K562 (cell line): Measurements from ENCODE around the gene NRXN3. TPM values are rescaled to one million over a fixed set of nuclear protein-coding genes. Genes with fewer than 3 reads are reported as not detected.

ENCODE experiments used
- ATAC-seq: fragments of 200-7000 bp; cut with Tn5 transposase; 3 replicates; pipeline ENCODE4 v1.9.1; 2020; ENCODE audit warnings: moderate library complexity
- BruUV-seq: library from RNA; stranded (reverse); fragments of 400-500 nt; replicated peaks from 2 replicates; lab custom pipeline; 2021; lab: Mats Ljungman, UMichigan
- CTCF ChIA-PET: fragments of 300-600 bp; formaldehyde crosslinking; extraction: SDS; loops from one replicate; lab custom pipeline; 2021; ENCODE audit warnings: low intra/inter-chr PET ratio; lab: Yijun Ruan, JAX
- POLR2A ChIA-PET: fragments of 300-600, 350-650 bp; sonication (Branson Sonifier 250); formaldehyde crosslinking; extraction: SDS; loops from one replicate; lab custom pipeline; 2021; ENCODE audit warnings: antibody characterized with exemption, inconsistent platforms; lab: Yijun Ruan, JAX
- DNase-seq, 4 experiments: peaks; one replicate each; pipeline versions ENCODE4 v3.0.0 to v3.0.0-alpha.2; 2011 to 2018; ENCODE audit warnings: low spot score in 3 of 4, mixed read lengths in 3 of 4; ENCODE audit errors: extremely low read depth in 1 of 4
- FAIRE-seq: peaks from 2 replicates; lab custom pipeline; 2011; peaks lifted over from hg19 to GRCh38; lab: Jason Lieb, UNC
- H2AFZ ChIP-seq: 2 replicates; pipeline ENCODE4 v1.6.0; 2011; ENCODE audit warnings: low read depth, low read length, control low read depth, inconsistent platforms
- H3K27ac ChIP-seq: fragments of 200-600 bp; 3 replicates; pipeline ENCODE4 v1.8.0; 2011; ENCODE audit warnings: low read depth, mild to moderate bottlenecking, control low read depth, inconsistent platforms, low read length, moderate library complexity, mixed read lengths; ENCODE audit errors: extremely low read depth
- H3K27me3 ChIP-seq, 2 experiments: fragments of 300-600 bp in 1 of 2; 2 replicates in 1 of 2; 3 replicates in 1 of 2; pipeline versions ENCODE4 v1.6.0 to v1.8.0; 2011; ENCODE audit warnings: inconsistent platforms in 2 of 2, low read length in 2 of 2, mild to moderate bottlenecking in 1 of 2, mixed read lengths in 1 of 2, moderate library complexity in 1 of 2; ENCODE audit not compliant: control insufficient read depth in 2 of 2, insufficient read depth in 2 of 2
- H3K36me3 ChIP-seq: fragments of 300-600 bp; 3 replicates; pipeline ENCODE4 v1.8.0; 2011; ENCODE audit warnings: mild to moderate bottlenecking, low read length, inconsistent platforms; ENCODE audit not compliant: control insufficient read depth, insufficient read depth
- H3K4me1 ChIP-seq, 2 experiments: fragments of 200-600 bp in 1 of 2; replicated peaks in 1 of 2; 2 replicates in 1 of 2; 3 replicates in 1 of 2; pipeline versions ENCODE4 v1.5.1 to v1.8.0; 2011; ENCODE audit warnings: inconsistent platforms in 2 of 2, low read length in 2 of 2, mild to moderate bottlenecking in 1 of 2, mixed read lengths in 1 of 2, moderate library complexity in 1 of 2; ENCODE audit not compliant: control insufficient read depth in 2 of 2, insufficient read depth in 2 of 2
- H3K4me2 ChIP-seq: 2 replicates; pipeline ENCODE4 v1.6.1; 2011; ENCODE audit warnings: low read length, control low read depth, inconsistent platforms, mixed read lengths; ENCODE audit not compliant: insufficient read depth
- H3K4me3 ChIP-seq: fragments of 200-600 bp; sonication (generic), shearing (Covaris generic); 2 replicates; pipeline ENCODE4 v1.5.1; 2016; ENCODE audit warnings: control low read depth, inconsistent platforms
- H3K79me2 ChIP-seq: fragments of 200-600 bp; 3 replicates; pipeline ENCODE4 v1.8.0; 2011; ENCODE audit warnings: low read length, inconsistent platforms; ENCODE audit not compliant: control insufficient read depth, insufficient read depth
- H3K9ac ChIP-seq, 2 experiments: 2 replicates each; pipeline versions ENCODE4 v1.6.0 to v1.6.1; 2011; ENCODE audit warnings: low read depth in 2 of 2, low read length in 2 of 2, control low read depth in 1 of 2, inconsistent platforms in 1 of 2, mild to moderate bottlenecking in 1 of 2, mixed read lengths in 1 of 2; ENCODE audit not compliant: insufficient read depth in 1 of 2
- H3K9me1 ChIP-seq: one replicate; pipeline ENCODE4 v1.6.0; 2011; ENCODE audit warnings: inconsistent platforms, mild to moderate bottlenecking, low read length, moderate library complexity; ENCODE audit not compliant: control insufficient read depth, insufficient read depth
- H3K9me3 ChIP-seq: replicated peaks from 2 replicates; pipeline ENCODE4 v1.5.1; 2011; ENCODE audit warnings: low read depth, low read length, inconsistent platforms; ENCODE audit not compliant: control insufficient read depth, insufficient read depth
- H4K20me1 ChIP-seq: replicated peaks from 2 replicates; pipeline ENCODE4 v1.6.1; 2011; ENCODE audit warnings: low read length, inconsistent platforms, mixed read lengths; ENCODE audit not compliant: control insufficient read depth, insufficient read depth
- ARID2 ChIP-seq: fragments of 450-650 bp; IDR thresholded peaks from 2 replicates; pipeline ENCODE4 v1.6.1; 2017; ENCODE audit warnings: antibody characterized with exemption, mild to moderate bottlenecking
- E4F1 ChIP-seq: fragments of 250-450 bp; sonication (Bioruptor Pico); IDR thresholded peaks from 2 replicates; pipeline ENCODE4 v1.5.0; 2021; ENCODE audit warnings: mild to moderate bottlenecking, borderline replicate concordance
- HDGF ChIP-seq: fragments of 450-650 bp; IDR thresholded peaks from 2 replicates; pipeline ENCODE4 v1.6.1; 2016
- ILK ChIP-seq: fragments of 450-650 bp; IDR thresholded peaks from 2 replicates; pipeline ENCODE4 v1.6.1; 2016; ENCODE audit warnings: missing genetic modification characterization, low read depth, mild to moderate bottlenecking, missing compliant biosample characterization, moderate library complexity, borderline replicate concordance
- JUND ChIP-seq, 2 experiments: IDR thresholded peaks; 2 replicates in 1 of 2; 3 replicates in 1 of 2; pipeline ENCODE4 v1.6.1; 2011; ENCODE audit warnings: borderline replicate concordance in 2 of 2, low read depth in 2 of 2, low read length in 2 of 2, improper control_type of control experiment in 1 of 2, missing biosample characterization in 1 of 2, missing genetic modification characterization in 1 of 2, missing genetic modification reagents in 1 of 2
- NFIC ChIP-seq: fragments of 450-650 bp; IDR thresholded peaks from 2 replicates; pipeline ENCODE4 v1.6.1; 2017; ENCODE audit warnings: mild to moderate bottlenecking, inconsistent platforms
- NFRKB ChIP-seq: fragments of 450-650 bp; IDR thresholded peaks from 2 replicates; pipeline ENCODE4 v1.6.1; 2016; ENCODE audit warnings: low read depth
- POLR2AphosphoS5 ChIP-seq: IDR thresholded peaks from 2 replicates; pipeline ENCODE4 v1.6.1; 2011; ENCODE audit warnings: mild to moderate bottlenecking, low read depth, low read length, moderate library complexity; ENCODE audit not compliant: control insufficient read depth, insufficient read depth
- PRPF4 ChIP-seq: fragments of 200-400 bp; formaldehyde crosslinking; IDR thresholded peaks from one replicate; pipeline ENCODE4 v1.6.1; 2017; ENCODE audit warnings: low read length, low read depth, mild to moderate bottlenecking; ENCODE audit not compliant: insufficient read depth, poor library complexity, severe bottlenecking
- SMAD2 ChIP-seq: fragments of 150-350 bp; IDR thresholded peaks from 2 replicates; pipeline ENCODE4 v1.6.1; 2014; ENCODE audit warnings: low read depth, mild to moderate bottlenecking, low read length
- SMAD4 ChIP-seq: fragments of 250-450 bp; sonication (Bioruptor Pico); conservative IDR thresholded peaks from 2 replicates; pipeline ENCODE4 v1.8.0; 2021; ENCODE audit warnings: inconsistent platforms, mild to moderate bottlenecking, moderate library complexity
- STAT5A ChIP-seq: IDR thresholded peaks from 2 replicates; pipeline ENCODE4 v1.6.1; 2012; ENCODE audit warnings: low read length, inconsistent platforms, borderline replicate concordance
- TRIM24 ChIP-seq, 2 experiments: fragments of 450-650 bp; IDR thresholded peaks; 2 replicates each; pipeline ENCODE4 v1.6.1; 2016
- TRIM25 ChIP-seq: fragments of 450-650 bp; IDR thresholded peaks from 2 replicates; pipeline ENCODE4 v1.7.0; 2016; ENCODE audit warnings: borderline replicate concordance
- ZBTB8A ChIP-seq: fragments of 450-650 bp; IDR thresholded peaks from 2 replicates; pipeline ENCODE4 v1.6.1; 2018; ENCODE audit warnings: mild to moderate bottlenecking, moderate library complexity; ENCODE audit not compliant: partially characterized antibody
- ZNF639 ChIP-seq, 2 experiments: fragments of 200-800 bp in 1 of 2; sonication (Bioruptor generic) in 1 of 2; sonication (generic) in 1 of 2; formaldehyde crosslinking in 1 of 2; IDR thresholded peaks in 1 of 2; conservative IDR thresholded peaks in 1 of 2; 2 replicates each; pipeline versions ENCODE4 v1.5.0 to v1.6.1; 2016 to 2020; ENCODE audit warnings: missing compliant biosample characterization in 1 of 2, missing genetic modification characterization in 1 of 2, missing genetic modification reagents in 1 of 2
- WGBS: fragments of 100-300 bp; shearing (Covaris generic); methylation state at CpG from one replicate; pipeline ENCODE4 v1.1.6; 2016; ENCODE audit warnings: low coverage, mixed read lengths; ENCODE audit not compliant: insufficient coverage; ENCODE audit errors: missing lambda C conversion rate; 5-methylcytosine and 5-hydroxymethylcytosine counted together
- in situ Hi-C: fragments of 300-500 bp; cut with MboI; formaldehyde crosslinking; loops from 4 replicates; pipeline ENCODE4 v1.15.0; 2018; ENCODE audit warnings: inconsistent platforms, mixed read lengths
- intact Hi-C: fragments of 100-400 bp; cut with micrococcal nuclease; formaldehyde crosslinking; loops from 2 replicates; pipeline ENCODE4 v1.14.2; 2022
- polyA plus RNA-seq, 8 experiments: library from polyadenylated mRNA; depleted of rRNA in 4 of 8; stranded (reverse) in 5 of 8; unstranded in 3 of 8; fragments of >200 nt; fragmentation: Nextera tagmentation in 2 of 8; fragmentation: Illumina TruSeq in 1 of 8; extraction: Ambion mirVana in 2 of 8; extraction: Trizol in 1 of 8; gene quantifications; 2 replicates each; pipeline versions ENCODE4 v1.2.1 to v1.2.3, GENCODE V29; 2011 to 2014; ENCODE audit warnings: inconsistent platforms in 1 of 8, missing spikeins in 1 of 8
- total RNA-seq, 7 experiments: library from RNA; depleted of rRNA in 6 of 7; stranded (reverse); fragments of >200 nt in 6 of 7; fragmentation: Illumina TruSeq in 2 of 7; extraction: Trizol in 2 of 7; gene quantifications; 2 replicates each; pipeline versions ENCODE4 v1.2.1 to v1.2.3, GENCODE V29; 2011 to 2021; ENCODE audit warnings: low replicate concordance in 1 of 7

The NRXN3 gene
- total and polyA plus RNA-seq, 9 of the 15 experiments (the other 6 are each of a cell fraction or from before 2014, with no cell fraction given) = 0.09 TPM; not detected in 8

- H4K20me1 ChIP-seq = no peaks in the 10 kb centered on the region
- under 1% methylated on average over 7 of the region's 7 CpGs for WGBS
- FAIRE-seq (no peak), ATAC-seq (no peak), DNase-seq (no peak)
- ChIA-PET POLR2A (no interaction called here), CTCF (no interaction called here)
- no peaks in the 10 kb centered on the region for H3K9me3 ChIP-seq
- H3K79me2 ChIP-seq = no peaks in the 10 kb centered on the region
- intact Hi-C loops = no loop called here
- H3K27ac ChIP-seq = no peak overlapping the region
- H3K4me1 ChIP-seq = no peaks in the 10 kb centered on the region
- H3K9me1 ChIP-seq = no peaks in the 10 kb centered on the region
- no TSS peak for BruUV-seq
- no peaks in the 10 kb centered on the region for H3K27me3 ChIP-seq
- H3K9ac ChIP-seq = no peak overlapping the region
- H3K4me3 ChIP-seq = no peak overlapping the region
- H3K36me3 ChIP-seq = no peaks in the 10 kb centered on the region
- in situ Hi-C loops = no loop called here
- no peak overlapping the region for H3K4me2 ChIP-seq
- no peak overlapping the region for H2AFZ ChIP-seq
- TF ChIP-seq ARID2 (no peak), ZBTB8A (no peak), NFRKB (no peak), HDGF (no peak), JUND (IDR thresholded peaks at IDR 0.05; ENCODE audit: borderline replicate concordance, low read depth, low read length) (no peak), JUND (tag; IDR thresholded peaks at IDR 0.05; ENCODE audit: borderline replicate concordance, low read depth, low read length) (no peak), TRIM24 (IDR thresholded peaks at IDR 0.05) (no peak), E4F1 (CRISPR knock-in tag) (no peak), NFIC (no peak), SMAD4 (CRISPR knock-in tag) (no peak), TRIM25 (no peak), ILK (tag) (no peak), STAT5A (no peak), ZNF639 (CRISPR knock-in tag; conservative IDR thresholded peaks at IDR 0.05 in 1 of 2, IDR thresholded peaks at IDR 0.05 in 1 of 2) (no peak), PRPF4 (no peak), POLR2AphosphoS5 (no peak), SMAD2 (no peak)
Observed at GRCh38 chr14:79660053-79660939, 1490.1 kb downstream of the NRXN3 start.
